Suppressor macrophage (primary cell): Measurements from ENCODE around the gene ANKRD12.
A peak's percentile ranks its signal among the peaks of the same experiment; 100 is the strongest.
"Not testable (repeated sequence)": the region's sequence is repeated elsewhere in the genome, so short reads cannot be mapped to it uniquely, and the experiment has no call there.

Experiments
- DNase-seq, 4 experiments: peaks; one replicate each; pipeline ENCODE4 v3.0.0-alpha.2; 2020 to 2022
- total RNA-seq, 17 experiments: gene quantifications; one replicate each; lab custom pipeline; 2026; ENCODE audit warnings: mixed read lengths in 6 of 17, inconsistent platforms in 3 of 17; lab: John Stamatoyannopoulos, UW

ANKRD12 gene
- total RNA-seq, result 28.9 to 112 (median 68.9) reads per million in 17 experiments

DNA sequence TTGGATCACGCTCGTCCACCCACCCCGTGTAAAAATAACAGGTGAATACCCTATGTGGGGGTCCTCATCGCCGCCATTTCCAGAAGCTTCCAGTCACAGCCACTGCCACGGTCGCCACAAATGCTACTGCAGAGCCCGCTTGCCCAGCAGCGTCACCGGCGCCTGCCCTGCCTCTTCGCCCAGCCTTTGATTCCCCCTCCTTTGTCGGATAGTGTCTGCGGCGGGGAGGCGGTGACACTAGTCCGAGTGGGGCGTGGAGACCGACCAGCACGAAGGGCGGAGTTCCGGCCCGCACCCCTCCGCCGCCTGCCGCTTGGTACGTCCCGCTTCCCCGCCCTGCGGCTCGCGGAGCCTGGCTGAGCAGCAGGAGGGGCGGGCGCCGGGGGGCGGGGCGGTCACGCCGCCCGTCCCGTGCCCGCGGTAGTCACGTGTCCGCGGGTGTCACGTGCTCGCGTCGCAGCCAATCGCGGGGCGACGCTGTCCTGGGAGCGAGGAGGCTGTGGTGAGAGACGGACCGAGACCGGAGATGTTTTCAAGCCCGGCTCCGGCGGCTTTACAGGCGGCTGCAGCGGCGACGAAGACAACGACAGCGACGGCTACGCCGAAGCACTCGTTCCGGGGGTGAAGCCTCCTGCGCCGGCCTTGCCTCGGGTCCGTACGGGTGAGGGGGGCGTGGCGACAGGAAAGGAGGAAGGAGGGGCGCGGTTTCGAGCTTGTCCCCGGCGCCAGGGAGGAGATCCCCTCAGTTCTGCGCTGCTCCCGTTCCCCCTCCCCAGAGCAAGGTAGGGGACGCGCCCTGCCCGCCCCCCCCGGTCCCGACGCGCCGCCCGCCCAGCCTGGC, at the start of gene ANKRD12:
Gene ANKRD12, plus strand, starts transcription at position 467 of the 841 bp plus-strand sequence. CDS start 45,652 bp downstream, outside the sequence.
- DNase-seq, result peak; percentile 99

DNA sequence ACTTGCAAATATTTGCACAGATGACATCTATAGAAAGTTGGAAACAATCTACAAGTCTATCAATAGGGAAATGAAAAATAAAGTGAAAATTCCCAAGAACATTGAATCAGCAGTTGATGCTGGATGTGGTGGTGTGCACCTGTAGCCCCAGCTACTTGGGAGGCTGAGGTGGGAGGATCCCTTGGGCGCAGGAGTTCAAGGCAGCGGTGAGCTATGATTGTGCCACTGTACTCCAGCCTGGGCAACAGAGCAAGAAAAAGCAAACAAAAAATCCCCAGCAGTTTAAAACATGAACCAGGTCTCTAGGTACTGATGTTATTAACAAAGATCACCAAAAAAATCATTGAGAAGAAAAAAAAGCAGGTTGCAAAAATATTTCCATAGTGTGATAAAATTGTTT, 49.4 kb upstream of the ANKRD12 start:
- DNase-seq, result no peak

DNA sequence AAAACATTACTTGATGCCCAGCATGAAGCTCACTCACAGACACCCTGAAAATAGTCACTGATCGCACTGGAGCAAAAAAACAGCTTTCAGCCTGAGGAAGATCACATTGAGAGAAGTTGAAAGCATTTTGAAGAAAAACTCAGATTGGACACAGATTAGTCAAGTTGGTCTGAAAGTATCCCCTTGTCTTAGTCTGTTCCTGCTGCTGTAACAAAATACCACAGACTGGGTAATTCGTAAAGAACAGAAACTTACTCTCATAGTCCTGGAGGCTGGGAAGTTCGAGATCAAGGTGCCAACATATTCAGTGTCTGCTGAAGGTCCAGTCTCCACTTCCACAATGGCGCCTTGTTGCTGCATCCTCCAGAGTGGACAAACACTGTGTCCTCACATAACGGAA, 48.3 kb upstream of the ANKRD12 start:
- DNase-seq, result no peak

DNA sequence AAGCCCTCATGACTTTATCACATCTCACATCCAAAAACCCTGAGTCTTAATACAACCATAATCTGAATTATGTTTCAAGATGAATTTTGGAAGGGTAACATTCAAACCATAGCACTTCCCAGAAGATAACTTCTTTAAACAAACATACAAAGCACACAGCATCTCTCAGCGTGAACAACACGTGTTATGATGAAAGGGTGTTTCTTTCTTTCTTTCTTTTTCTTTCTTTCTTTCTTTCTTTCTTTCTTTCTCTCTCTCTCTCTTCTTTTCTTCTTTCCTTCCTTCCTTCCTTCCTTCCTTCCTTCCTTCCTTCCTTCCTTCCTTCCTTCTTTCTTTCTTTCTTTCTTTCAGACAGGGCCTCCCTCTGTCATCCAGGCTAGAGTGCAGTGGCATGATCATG, 47.9 kb upstream of the ANKRD12 start:
- not testable (repeated sequence) for DNase-seq

DNA sequence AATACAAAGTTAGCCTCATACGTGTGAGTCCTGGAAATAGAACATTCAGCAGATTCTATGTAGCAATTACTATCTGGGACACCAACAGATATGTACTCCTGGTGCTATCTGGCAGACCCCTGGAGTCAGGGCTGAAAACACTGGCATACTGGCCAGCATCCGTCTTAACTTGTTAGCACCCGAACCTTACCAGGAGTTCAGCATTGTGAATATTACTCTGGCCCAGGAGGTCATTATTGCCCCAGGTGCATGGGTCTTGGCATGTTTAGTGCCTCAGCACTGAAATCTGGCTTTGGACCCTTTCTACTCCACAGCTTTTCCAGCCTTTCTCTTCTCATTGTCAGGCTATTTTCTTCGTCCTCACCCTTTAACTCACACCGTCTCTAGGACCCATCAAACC, 46.0 kb upstream of the ANKRD12 start:
- DNase-seq, result no peak

DNA sequence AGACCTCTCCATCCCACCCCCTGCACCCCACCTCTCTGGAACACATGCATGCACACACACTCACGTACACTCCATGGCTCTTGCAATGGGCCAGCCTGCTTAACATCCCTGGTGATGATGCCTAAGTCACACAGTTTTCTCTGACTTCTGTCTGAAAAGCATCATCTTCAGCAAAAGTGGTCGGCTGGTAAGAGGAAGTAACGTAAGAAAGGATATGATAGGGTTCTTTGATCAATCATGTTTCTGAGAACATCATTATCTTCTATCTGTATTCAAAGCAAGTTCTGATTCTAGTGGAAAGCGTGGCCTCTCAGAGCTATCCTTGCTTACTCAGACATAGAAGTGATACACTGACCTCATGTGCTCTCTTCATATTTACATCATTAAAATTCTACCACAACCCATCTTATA, 45.5 kb upstream of the ANKRD12 start:
- DNase-seq, result peak in 2 of 4 experiments; percentile 47 to 53

DNA sequence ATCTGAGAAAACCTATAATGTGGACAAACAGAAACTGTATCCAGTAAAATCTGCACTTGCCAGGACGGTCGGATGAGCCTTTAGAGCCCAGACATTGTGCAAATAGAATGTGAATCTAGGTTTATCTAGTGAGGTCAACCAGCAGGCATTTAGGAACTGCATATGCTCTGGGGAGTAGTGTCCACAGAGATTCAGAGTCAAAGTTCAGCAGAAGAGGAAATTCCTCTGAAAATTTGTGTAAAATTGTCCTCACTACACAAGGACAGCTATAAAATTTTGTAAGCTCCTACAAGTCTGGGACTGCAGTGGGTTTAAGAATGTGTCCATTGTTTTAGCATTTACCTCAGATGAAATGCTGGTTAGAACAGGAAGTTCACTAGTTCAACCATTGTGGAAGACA, 43.9 kb upstream of the ANKRD12 start:
- peak; percentile 28 to 60 (median 42) for DNase-seq

DNA sequence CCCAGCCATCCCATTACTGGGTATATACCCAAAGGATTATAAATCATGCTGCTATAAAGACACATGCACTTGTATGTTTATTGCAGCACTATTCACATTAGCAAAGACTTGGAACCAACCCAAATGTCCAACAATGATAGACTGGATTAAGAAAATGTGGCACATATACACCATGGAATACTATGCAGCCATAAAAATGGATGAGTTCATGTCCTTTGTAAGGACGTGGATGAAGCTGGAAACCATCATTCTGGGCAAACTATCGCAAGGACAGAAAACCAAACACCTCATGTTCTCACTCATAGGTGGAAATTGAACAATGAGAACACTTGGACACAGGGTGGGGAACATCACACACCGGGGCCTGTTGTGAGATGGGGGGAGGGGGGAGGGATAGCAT, 43.5 kb upstream of the ANKRD12 start:
- DNase-seq, result not testable (repeated sequence)

DNA sequence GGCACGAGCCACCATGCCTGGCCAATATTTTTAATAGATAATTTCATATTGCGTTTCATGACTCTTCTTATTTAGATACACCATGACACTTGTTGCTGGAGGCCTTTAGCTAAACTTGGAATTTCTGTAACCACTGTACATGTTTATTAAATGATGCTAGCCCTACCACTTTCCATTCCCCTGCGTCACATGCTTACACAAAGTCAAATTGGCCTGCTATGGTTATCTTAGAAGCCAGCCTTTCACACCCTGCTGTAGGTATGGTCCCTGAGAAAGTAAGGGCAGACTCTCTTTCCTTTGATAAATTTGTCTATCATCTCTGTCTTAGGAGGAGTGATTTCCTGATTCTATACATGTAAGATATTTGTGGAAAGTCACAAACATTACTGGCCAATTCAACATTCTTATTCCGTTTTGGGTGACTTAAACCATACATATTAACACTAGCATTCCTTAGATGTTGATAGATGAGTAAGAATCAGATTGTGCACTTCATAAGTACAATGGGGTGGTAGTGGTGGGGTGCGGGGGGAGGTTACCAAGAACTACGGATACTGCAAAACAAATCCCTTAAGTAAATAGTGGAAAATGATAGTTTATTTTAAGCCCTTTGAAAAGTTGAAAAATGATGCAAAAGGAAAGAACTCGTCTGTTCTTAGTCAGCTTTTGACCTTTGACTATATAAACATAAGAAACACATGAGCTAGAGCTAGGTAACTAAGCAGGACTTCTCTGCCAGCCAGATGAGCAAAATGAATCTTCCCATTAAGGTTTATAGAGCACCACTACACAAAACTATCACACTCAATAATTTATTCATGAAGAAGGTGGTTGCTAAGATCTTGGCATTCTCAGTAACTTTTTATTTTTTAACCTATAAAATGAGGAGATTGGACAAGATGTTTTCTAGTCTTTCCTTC, 42.0 kb upstream of the ANKRD12 start:
- no peak for DNase-seq

DNA sequence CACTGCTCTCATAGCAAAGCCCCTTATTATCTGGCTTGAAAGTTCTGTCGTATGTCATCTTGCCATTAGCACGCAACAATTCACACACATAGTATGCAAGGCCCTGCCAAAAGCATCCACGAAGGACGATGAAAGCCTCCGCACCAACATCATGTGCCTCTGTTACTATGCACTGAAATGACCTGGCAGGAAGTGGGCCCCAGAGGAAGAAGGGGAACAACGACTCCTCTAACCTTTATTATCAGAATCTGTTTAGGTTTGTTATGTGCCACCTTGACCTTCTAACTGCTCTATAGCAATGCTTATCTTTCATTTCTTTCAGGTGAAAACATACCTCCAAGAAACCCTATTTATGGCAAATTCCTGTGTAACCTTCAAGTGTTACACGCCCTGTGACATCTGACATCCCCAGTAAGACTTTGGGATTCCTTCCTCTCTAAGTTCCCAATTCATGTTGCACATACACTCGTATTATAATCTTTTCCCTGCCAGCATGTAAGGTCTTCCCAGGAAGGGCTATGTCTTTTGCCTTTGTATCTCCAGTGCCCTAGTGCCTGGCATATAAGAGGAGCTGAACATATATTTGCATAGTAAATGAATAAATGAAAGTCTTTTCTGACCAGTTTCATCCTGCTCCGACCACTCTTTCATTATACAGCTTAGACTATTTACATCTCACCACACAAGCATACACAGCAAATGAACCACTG, 41.1 kb upstream of the ANKRD12 start:
- DNase-seq, result peak; percentile 61 to 80 (median 76)

DNA sequence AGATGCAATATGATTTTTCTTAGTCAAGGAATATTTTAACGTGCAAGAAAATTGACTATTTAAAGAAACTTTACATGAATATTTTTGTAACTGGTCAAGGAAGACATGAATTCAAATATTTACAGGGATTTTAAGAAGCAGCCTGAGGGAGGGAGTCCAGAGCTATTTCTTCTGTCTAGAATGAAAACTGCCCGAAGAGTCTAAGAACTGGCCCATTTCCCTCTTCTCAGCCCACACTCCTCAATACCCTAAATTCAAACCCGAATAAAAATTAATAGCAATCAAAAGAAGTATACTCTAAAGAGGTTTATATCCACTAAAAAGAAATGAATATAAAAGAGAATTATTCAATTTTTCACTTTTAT, 40.6 kb upstream of the ANKRD12 start:
- no peak for DNase-seq

DNA sequence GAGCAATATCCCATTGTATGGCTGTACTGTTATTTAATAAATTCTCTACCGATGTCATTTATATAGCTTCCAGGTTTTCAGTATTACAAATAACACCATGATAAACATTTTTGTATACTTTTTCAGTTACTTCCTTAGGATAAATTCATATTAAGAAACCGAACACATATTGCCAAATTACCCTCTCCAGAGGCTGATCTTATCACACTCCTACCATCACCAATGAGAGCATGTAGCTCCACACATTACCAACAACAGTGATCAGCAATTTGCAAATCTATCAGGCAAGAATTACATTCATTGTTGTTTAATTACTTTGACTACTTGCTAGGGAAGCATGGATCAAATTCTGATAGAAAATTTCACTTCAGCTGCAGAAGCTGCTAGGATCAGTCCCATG, 39.9 kb upstream of the ANKRD12 start:
- no peak for DNase-seq

DNA sequence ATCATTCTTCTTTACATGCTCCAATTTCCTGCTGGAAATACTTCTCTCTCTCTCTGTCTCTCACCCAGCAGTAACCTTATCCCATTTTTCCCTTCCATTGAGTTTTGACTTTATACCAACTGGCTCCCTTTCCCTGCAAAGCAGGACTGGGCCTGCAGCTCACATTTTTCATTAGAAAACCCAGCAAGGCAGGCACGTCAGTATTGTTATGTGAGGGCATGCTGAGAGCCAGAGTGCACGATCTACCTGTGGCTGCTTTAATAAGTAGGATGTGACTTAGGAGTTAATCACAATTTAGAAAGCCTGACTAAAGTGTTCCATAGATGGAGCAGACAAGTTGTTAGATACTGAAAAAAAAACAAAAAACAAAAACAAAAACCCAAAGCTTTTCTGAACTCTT, 39.2 kb upstream of the ANKRD12 start:
- no peak for DNase-seq

DNA sequence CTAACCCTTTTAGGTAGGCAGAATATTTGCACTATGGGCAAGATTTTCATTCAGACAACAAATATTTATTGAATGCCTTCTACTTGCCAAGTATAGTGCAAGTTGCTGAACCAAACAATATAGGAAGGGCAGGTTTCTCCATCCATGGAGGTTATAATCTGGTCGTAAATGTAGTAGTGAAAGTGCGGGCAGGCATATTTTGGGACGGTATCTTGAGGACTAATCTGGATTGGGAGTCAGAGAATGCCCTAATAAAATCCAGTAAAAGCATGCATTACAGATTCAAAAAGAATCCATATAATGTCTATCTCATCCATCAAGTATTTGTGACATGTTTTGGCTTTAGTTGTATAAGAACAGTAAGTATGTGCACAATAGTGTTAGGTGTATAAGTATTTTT, 35.8 kb upstream of the ANKRD12 start:
- DNase-seq, result no peak

DNA sequence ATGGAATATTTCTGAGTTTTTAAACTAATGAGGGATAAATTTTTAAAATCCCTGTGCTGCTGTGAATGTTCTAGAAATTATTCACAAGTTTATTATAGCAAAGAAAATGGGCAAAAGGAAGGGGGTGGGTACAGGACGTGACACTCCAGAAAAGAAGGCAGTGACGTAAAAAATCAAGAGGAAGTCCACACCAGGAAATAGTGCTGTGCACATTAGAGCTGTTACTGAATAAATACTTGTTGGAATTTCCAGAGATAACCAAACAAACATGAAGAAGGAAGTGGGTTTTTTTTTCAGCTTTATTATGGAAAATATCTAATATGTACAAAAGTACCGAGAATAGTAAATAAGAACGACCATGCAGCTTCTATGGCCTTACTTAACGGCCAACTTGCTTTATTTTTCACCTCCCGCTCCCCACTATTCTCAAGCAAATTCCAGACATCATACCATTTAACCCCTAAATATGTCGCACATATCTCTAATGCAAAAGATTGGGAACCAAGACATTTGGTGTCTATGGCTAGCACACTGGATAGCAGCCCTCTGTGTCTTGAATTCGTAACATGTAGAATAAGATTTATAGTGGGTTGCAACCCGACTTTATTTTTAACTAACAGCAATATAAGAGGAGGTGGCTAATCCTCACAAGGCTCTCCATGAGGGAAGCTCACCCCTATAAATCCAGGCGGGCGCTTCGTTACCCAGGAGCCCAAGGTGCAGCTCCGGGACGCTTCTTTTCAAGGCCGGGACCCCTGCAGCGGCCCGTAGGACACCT, 34.7 kb upstream of the ANKRD12 start:
- DNase-seq, result peak; percentile 51 to 86 (median 71)

DNA sequence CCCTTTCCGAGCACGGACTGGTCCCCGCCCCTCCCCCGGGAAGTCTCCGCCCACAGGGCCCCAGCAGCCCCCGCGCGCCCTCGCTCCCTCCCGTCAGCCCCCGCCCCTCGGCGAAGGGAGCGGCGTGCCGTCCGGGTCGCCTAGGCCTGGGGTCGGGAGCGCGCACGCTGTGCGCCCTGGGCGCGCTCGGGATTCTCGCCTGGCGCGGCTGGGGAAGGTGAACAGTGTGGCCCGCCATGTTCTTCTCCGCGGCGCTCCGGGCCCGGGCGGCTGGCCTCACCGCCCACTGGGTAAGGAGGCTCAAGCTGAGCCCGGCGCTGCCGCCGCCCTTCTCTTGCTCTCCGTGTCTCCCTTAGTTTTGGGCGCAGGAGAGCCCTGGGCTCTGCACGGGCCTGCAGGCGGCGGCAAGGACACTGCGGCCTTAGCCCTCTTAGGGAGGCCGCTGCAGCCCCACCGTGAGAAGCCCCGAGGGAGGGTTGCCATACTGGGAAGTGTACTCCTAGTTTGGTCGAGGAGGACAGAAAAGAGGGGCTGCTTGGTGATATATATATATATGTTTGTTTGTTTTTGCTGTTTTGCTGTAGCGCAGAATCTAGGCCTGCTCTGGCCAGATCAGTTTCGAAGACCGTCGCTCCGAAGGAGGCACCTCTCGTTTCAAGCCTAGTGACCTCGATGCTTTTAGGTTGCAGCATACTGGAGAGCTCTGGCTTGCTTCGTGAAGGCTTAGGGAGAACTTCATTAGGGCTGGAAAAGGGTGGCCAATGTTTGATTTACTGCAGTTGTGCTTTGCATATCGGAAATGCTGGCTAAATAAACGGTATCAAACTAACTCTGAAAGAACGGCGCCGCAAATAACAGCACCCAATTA, 33.8 kb upstream of the ANKRD12 start, which contains the start of gene NDUFV2:
Gene NDUFV2, plus strand, starts transcription at position 192 of the 868 bp plus-strand sequence. Its CDS starts 45 bp downstream, at position 237.
- DNase-seq, result peak; percentile 97 to 99 (median 98)

DNA sequence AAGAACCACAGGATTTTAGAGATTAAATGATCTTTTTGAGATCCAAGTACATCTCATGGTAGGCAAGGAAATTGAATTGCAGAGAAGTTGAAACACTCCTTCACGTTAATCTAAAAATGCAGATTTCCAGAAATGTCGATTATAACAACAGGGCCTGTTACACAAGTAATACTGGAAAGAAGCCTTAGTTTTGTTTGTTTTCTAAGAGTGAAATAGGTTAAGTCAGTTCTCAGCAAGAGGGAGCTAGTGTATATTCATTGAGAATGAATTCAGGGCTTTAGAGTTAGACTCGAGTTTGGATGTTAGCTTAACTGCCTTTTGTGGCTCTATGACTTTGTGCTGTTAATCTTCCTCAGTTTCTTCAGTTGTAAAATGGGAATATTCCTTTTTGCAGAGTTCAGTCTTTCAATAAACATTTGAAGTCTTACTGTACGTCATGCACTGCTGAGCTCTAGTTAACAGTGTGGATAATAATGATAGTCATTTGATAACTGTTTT, 33.2 kb upstream of the ANKRD12 start:
- peak in 1 of 4 experiments; percentile 27 for DNase-seq

DNA sequence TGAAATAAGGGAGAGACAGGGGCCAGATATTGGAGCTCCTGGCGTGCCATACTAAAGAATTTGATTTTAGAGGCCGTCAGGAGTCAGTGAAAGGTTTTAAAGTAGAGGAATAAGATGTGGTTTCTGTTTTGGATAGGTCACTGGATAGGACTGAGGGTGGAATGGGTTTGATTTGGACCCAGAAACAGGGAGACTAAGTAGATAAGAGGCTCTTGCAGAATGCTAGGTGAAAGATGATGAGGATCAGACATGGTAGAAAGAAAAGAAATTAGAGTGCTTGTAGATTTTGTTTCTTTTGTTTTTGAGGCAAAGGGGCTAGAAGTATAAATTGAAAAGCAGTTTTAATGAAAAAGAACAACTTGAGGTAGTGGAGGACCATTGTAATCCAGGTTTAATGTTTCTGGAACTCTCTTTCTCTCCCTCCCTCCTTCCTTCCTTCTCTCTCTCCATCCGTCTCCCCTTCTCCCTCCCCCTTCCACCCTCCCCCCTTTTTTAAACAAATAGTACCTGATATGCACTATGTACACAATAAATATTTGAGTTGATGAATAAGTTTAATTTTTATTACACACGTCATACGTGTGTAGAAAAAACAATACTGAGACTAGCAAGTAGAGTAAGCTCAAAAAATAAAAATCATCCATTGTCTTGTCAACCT, 32.2 kb upstream of the ANKRD12 start:
- DNase-seq, result no peak

DNA sequence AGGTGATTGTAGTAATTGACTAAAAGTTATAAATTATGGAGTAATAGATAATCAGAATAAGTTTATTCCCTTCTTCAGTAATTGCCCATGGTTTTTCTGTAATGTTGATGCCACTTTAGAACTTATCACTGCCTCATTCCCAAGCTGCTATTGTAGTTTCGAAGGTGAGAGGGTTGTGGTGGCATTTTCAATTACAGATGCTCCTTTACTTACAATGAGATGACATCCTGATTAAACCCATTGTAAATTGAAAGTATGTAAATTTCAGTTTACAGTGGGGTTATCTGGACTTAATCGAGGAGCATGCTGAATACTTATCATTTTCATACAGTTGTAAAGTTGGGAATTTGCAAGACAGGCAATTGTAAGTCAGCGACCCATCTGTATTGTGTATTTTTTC, 31.2 kb upstream of the ANKRD12 start:
- no peak for DNase-seq

DNA sequence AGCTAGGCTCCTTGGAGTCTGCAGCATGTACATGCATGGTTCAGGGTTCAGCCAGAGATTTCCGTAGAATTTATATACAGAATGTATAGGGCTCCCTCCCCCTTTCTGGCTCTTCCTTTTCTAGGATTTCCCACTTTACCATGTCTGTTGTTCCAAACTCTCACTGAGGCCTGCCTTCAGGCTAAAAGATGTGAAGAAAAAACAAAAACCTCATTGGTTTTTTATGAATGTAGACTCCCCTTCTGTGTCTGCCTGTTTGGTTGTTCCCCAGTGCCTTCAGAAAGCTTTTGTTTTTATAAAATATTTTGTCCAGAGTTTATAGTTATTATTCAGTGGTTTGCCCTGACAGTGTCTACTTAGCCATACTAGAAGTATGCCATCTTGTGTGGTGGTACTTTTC, 30.5 kb upstream of the ANKRD12 start:
- no peak for DNase-seq
